GM13977 (cell line): ENCODE measurements around the gene IL32.

Experiments
- DNase-seq: peaks from one replicate; pipeline ENCODE4 v3.0.0; 2012; ENCODE audit warnings: low spot score
- CTCF ChIP-seq: IDR thresholded peaks from 2 replicates; pipeline ENCODE4 v1.5.1; 2012; ENCODE audit warnings: mild to moderate bottlenecking, control low read depth; ENCODE audit not compliant: insufficient read depth; ENCODE audit errors: extremely low read depth, missing control alignments
- in situ Hi-C: fragments of 300-500 bp; cut with MboI; formaldehyde crosslinking; loops from one replicate; pipeline ENCODE4 v1.12.0; 2022; ENCODE audit warnings: low sequenced_read_pairs, low pct_unique_long_range_greater_than_20kb, mixed read lengths, inconsistent platforms; ENCODE audit not compliant: unreplicated experiment

IL32 gene

GRCh38 chr16:3101841-3102470, 36.5 kb downstream of the IL32 start:
- TF ChIP-seq CTCF: no peak
- in situ Hi-C loops: no loop called here
- no peak for DNase-seq

GRCh38 chr16:3106205-3106928, 40.9 kb downstream of the IL32 start:
- DNase-seq: peak; percentile 99
- TF ChIP-seq CTCF: no peak
- in situ Hi-C loops: no loop called here

GRCh38 chr16:3112058-3112880, 46.8 kb downstream of the IL32 start, which contains the start of gene ZNF205:
ZNF205 (plus strand) TSS chr16:3112586; CDS start chr16:3113431, 845 bp downstream.
- no peak for DNase-seq
- in situ Hi-C loops: no loop called here
- TF ChIP-seq CTCF: no peak

- in situ Hi-C loops: no loop called here
- DNase-seq: no peak
- TF ChIP-seq CTCF: no peak
Measured at GRCh38 chr16:3112881-3113574, 47.6 kb downstream of the IL32 start.

GRCh38 chr16:3113765-3114479, 48.5 kb downstream of the IL32 start:
- TF ChIP-seq CTCF: no peak
- DNase-seq: no peak
- in situ Hi-C loops: no loop called here
